ENCODE data around the gene TNFAIP2. TPM values are rescaled to one million over a fixed set of nuclear protein-coding genes. Genes with fewer than 3 reads are reported as not detected.

TNFAIP2 gene
- total and polyA plus RNA-seq, 9 of the 15 experiments (the other 6 are each of a cell fraction or from before 2014, with no cell fraction given) = 22.6 to 68.6 (median 44.6) TPM

GRCh38 chr14:103155826-103156394, 32.6 kb downstream of the TNFAIP2 start:
- Histone ChIP-seq H3K4me1 (replicated peaks in 1 of 2; ENCODE audit: control insufficient read depth in 2 of 2, insufficient read depth in 2 of 2, low read length in 2 of 2) (peaks cover 0 to 15% of the 10 kb centered on the region in 2 experiments; a peak in 2 of 5 replicates), H2AFZ (ENCODE audit: low read depth, low read length) (no peak overlapping the region), H4K20me1 (replicated peaks; ENCODE audit: control insufficient read depth, insufficient read depth, low read length) (no peaks in the 10 kb centered on the region), H3K27me3 (ENCODE audit: control insufficient read depth in 2 of 2, insufficient read depth in 2 of 2, low read length in 2 of 2) (peaks cover 4 to 39% of the 10 kb centered on the region in 2 experiments), H3K36me3 (ENCODE audit: control insufficient read depth, insufficient read depth, low read length) (no peaks in the 10 kb centered on the region), H3K79me2 (ENCODE audit: control insufficient read depth, insufficient read depth, low read length) (no peaks in the 10 kb centered on the region), H3K4me2 (ENCODE audit: insufficient read depth, low read length) (no peak overlapping the region), H3K9me3 (replicated peaks; ENCODE audit: control insufficient read depth, insufficient read depth, low read depth, low read length) (no peaks in the 10 kb centered on the region), H3K9me1 (ENCODE audit: control insufficient read depth, insufficient read depth, low read length) (no peaks in the 10 kb centered on the region), H3K27ac (ENCODE audit: extremely low read depth, low read depth, low read length) (no peak overlapping the region), H3K4me3 (no peak overlapping the region), H3K9ac (ENCODE audit: insufficient read depth in 1 of 2, low read depth in 2 of 2, low read length in 2 of 2) (no peak overlapping the region)
- FAIRE-seq (no peak), DNase-seq (ENCODE audit: extremely low read depth in 1 of 4, low spot score in 3 of 4) (no peak), ATAC-seq (no peak)
- POLR2A ChIA-PET = interaction anchor here (0.6 kb wide), 2 partner anchors 22 to 188 kb away, joined by 3 read pairs; no protein-coding TSS in a partner anchor
- whole genome bisulfite sequencing (ENCODE audit: insufficient coverage, low coverage, missing lambda C conversion rate) = 10% methylated on average over 6 of the region's 9 CpGs
- CTCF ChIA-PET (ENCODE audit: low intra/inter-chr PET ratio) = no interaction called here
- intact Hi-C loops (cut with micrococcal nuclease) (no loop called here), in situ Hi-C loops (cut with MboI) (no loop called here)
- no TSS peak for BruUV-seq (replicated peaks)
- TF ChIP-seq FOXK2 (conservative IDR thresholded peaks at IDR 0.05 in 1 of 2, IDR thresholded peaks at IDR 0.05 in 1 of 2; ENCODE audit: low read depth in 2 of 2) (no peak), SAFB (IDR thresholded peaks at IDR 0.05; ENCODE audit: borderline replicate concordance, low read depth, low read length) (no peak), RFX7 (CRISPR knock-in tag; IDR thresholded peaks at IDR 0.05) (no peak), GTF2F1 (IDR thresholded peaks at IDR 0.05; ENCODE audit: low read depth, low read length) (no peak), THRAP3 (IDR thresholded peaks at IDR 0.05; ENCODE audit: borderline replicate concordance) (no peak), HNRNPH1 (optimal IDR thresholded peaks at IDR 0.05; ENCODE audit: low read depth, low read length) (no peak), USF2 (CRISPR knock-in tag; IDR thresholded peaks at IDR 0.05) (no peak), OTX1 (CRISPR knock-in tag; IDR thresholded peaks at IDR 0.05) (no peak), TARDBP (IDR thresholded peaks at IDR 0.05) (no peak), MCM7 (IDR thresholded peaks at IDR 0.05) (no peak), ZKSCAN1 (IDR thresholded peaks at IDR 0.05; ENCODE audit: low read depth, low read length) (no peak), DDX20 (tag; IDR thresholded peaks at IDR 0.05; ENCODE audit: low read depth) (no peak)

All from K562 (cell line).